Osteoblast (primary cell): ENCODE results near the gene CCDC112. TPM values are rescaled to one million over a fixed set of nuclear protein-coding genes. Genes with fewer than 3 reads are reported as not detected.

Experiments
- DNase-seq: peaks from one replicate; pipeline ENCODE4 v3.0.0; 2011; ENCODE audit warnings: low spot score, mixed read lengths; ENCODE audit not compliant: insufficient read length; ENCODE audit errors: missing footprints
- H2AFZ ChIP-seq: 2 replicates; pipeline ENCODE4 v1.6.0; 2011; ENCODE audit warnings: mild to moderate bottlenecking, low read length
- H3K27ac ChIP-seq: 2 replicates; pipeline ENCODE4 v1.5.1; 2011; ENCODE audit warnings: mild to moderate bottlenecking, low read depth, low read length, moderate library complexity
- H3K27me3 ChIP-seq: 2 replicates; pipeline ENCODE4 v1.6.0; 2012; ENCODE audit warnings: mild to moderate bottlenecking, control low read depth, inconsistent platforms, low read length, moderate library complexity; ENCODE audit not compliant: insufficient read depth
- H3K36me3 ChIP-seq: 2 replicates; pipeline ENCODE4 v1.5.1; 2011; ENCODE audit warnings: mild to moderate bottlenecking, low read length, control low read depth, moderate library complexity; ENCODE audit not compliant: insufficient read depth
- H3K4me1 ChIP-seq: 2 replicates; pipeline ENCODE4 v1.5.1; 2011; ENCODE audit warnings: mild to moderate bottlenecking, low read length, control low read depth, moderate library complexity; ENCODE audit not compliant: insufficient read depth
- H3K4me2 ChIP-seq: 2 replicates; pipeline ENCODE4 v1.6.0; 2011; ENCODE audit warnings: mild to moderate bottlenecking, low read length; ENCODE audit not compliant: insufficient read depth
- H3K4me3 ChIP-seq: fragments of 200-600 bp; sonication (generic); 3 replicates; pipeline ENCODE4 v1.5.1; 2012; ENCODE audit warnings: mild to moderate bottlenecking, low read length, inconsistent platforms; ENCODE audit not compliant: insufficient read depth
- H3K79me2 ChIP-seq: 2 replicates; pipeline ENCODE4 v1.6.0; 2012; ENCODE audit warnings: mild to moderate bottlenecking, low read length, control low read depth, inconsistent platforms; ENCODE audit not compliant: insufficient read depth
- H3K9me3 ChIP-seq: 2 replicates; pipeline ENCODE4 v1.5.1; 2011; ENCODE audit warnings: low read depth, low read length, control low read depth
- H4K20me1 ChIP-seq: 2 replicates; pipeline ENCODE4 v1.6.0; 2012; ENCODE audit warnings: mild to moderate bottlenecking, low read length, control low read depth; ENCODE audit not compliant: insufficient read depth
- CTCF ChIP-seq: IDR thresholded peaks from 2 replicates; pipeline ENCODE4 v1.5.1; 2011; ENCODE audit warnings: mild to moderate bottlenecking, low read depth, low read length, moderate library complexity; ENCODE audit errors: extremely low read depth
- total RNA-seq: library from RNA; depleted of rRNA; stranded (reverse); fragments of >200 nt; gene quantifications from 2 replicates; pipeline ENCODE4 v1.2.3, GENCODE V29; 2012

The CCDC112 gene
- total RNA-seq, 1 donor: 4.7 TPM

GRCh38 chr5:115295777-115296123 lies 704 bp downstream of the CCDC112 start:
- peak overlapping the region; percentile 80 for H3K4me3 ChIP-seq
- H3K36me3 ChIP-seq: no peaks in the 10 kb centered on the region
- H2AFZ ChIP-seq: peak overlapping the region; percentile 97
- no peak for TF ChIP-seq CTCF
- no peaks in the 10 kb centered on the region for H4K20me1 ChIP-seq
- H3K27ac ChIP-seq: no peak overlapping the region
- peak; percentile 55 for DNase-seq
- H3K4me2 ChIP-seq: peak overlapping the region; percentile 98
- peaks cover 6% of the 10 kb centered on the region for H3K4me1 ChIP-seq
- no peaks in the 10 kb centered on the region for H3K27me3 ChIP-seq
- H3K79me2 ChIP-seq: peaks cover 7% of the 10 kb centered on the region
- no peaks in the 10 kb centered on the region for H3K9me3 ChIP-seq

- Histone ChIP-seq H3K36me3 (no peaks in the 10 kb centered on the region), H3K4me1 (peaks cover 6% of the 10 kb centered on the region), H3K27ac (no peak overlapping the region), H2AFZ (no peak overlapping the region), H3K4me2 (no peak overlapping the region), H3K79me2 (peaks cover 7% of the 10 kb centered on the region), H4K20me1 (no peaks in the 10 kb centered on the region), H3K9me3 (no peaks in the 10 kb centered on the region), H3K27me3 (no peaks in the 10 kb centered on the region), H3K4me3 (no peak overlapping the region)
- no peak for DNase-seq
- no peak for TF ChIP-seq CTCF
Measured at GRCh38 chr5:115291397-115291796, 5.1 kb downstream of the CCDC112 start.

- Histone ChIP-seq H3K36me3 (no peaks in the 10 kb centered on the region), H3K4me1 (no peaks in the 10 kb centered on the region)
- DNase-seq: no peak
Measured at GRCh38 chr5:115289104-115289503, 7.3 kb downstream of the CCDC112 start.

GRCh38 chr5:115284021-115284420 lies 12.4 kb downstream of the CCDC112 start:
- Histone ChIP-seq H4K20me1 (no peaks in the 10 kb centered on the region), H3K9me3 (no peaks in the 10 kb centered on the region)
- no peak for TF ChIP-seq CTCF

More at GRCh38 chr5:115289104-115289503, 7.3 kb downstream of the CCDC112 start:
- Histone ChIP-seq H2AFZ (no peak overlapping the region), H4K20me1 (no peaks in the 10 kb centered on the region), H3K27ac (no peak overlapping the region), H3K79me2 (no peaks in the 10 kb centered on the region), H3K4me2 (no peak overlapping the region), H3K4me3 (no peak overlapping the region), H3K9me3 (no peaks in the 10 kb centered on the region), H3K27me3 (no peaks in the 10 kb centered on the region)
- no peak for TF ChIP-seq CTCF

More at GRCh38 chr5:115284021-115284420, 12.4 kb downstream of the CCDC112 start:
- no peak overlapping the region for H3K4me3 ChIP-seq
- H3K27ac ChIP-seq: no peak overlapping the region
- no peaks in the 10 kb centered on the region for H3K36me3 ChIP-seq
- H3K79me2 ChIP-seq: no peaks in the 10 kb centered on the region
- H3K4me2 ChIP-seq: no peak overlapping the region
- no peaks in the 10 kb centered on the region for H3K27me3 ChIP-seq
- H3K4me1 ChIP-seq: no peaks in the 10 kb centered on the region
- H2AFZ ChIP-seq: no peak overlapping the region
- no peak for DNase-seq
